GM12873 (cell line): ENCODE measurements around the gene C16orf82.

Experiments used
- TF ChIP-seq, protein P1 (sequence below): IDR thresholded peaks from 2 replicates; pipeline ENCODE4 v1.5.1; 2012; ENCODE audit warnings: low read depth, mild to moderate bottlenecking, moderate library complexity, low read length, control low read depth; ENCODE audit not compliant: insufficient read depth; ENCODE audit errors: missing control alignments

The C16orf82 gene

GRCh38 chr16:27066668-27067537 lies at the start of gene C16orf82:
TSS of gene C16orf82 (plus strand) at chr16:27066927.
- TF ChIP-seq, protein P1, sequence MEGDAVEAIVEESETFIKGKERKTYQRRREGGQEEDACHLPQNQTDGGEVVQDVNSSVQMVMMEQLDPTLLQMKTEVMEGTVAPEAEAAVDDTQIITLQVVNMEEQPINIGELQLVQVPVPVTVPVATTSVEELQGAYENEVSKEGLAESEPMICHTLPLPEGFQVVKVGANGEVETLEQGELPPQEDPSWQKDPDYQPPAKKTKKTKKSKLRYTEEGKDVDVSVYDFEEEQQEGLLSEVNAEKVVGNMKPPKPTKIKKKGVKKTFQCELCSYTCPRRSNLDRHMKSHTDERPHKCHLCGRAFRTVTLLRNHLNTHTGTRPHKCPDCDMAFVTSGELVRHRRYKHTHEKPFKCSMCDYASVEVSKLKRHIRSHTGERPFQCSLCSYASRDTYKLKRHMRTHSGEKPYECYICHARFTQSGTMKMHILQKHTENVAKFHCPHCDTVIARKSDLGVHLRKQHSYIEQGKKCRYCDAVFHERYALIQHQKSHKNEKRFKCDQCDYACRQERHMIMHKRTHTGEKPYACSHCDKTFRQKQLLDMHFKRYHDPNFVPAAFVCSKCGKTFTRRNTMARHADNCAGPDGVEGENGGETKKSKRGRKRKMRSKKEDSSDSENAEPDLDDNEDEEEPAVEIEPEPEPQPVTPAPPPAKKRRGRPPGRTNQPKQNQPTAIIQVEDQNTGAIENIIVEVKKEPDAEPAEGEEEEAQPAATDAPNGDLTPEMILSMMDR: no peak

DNA sequence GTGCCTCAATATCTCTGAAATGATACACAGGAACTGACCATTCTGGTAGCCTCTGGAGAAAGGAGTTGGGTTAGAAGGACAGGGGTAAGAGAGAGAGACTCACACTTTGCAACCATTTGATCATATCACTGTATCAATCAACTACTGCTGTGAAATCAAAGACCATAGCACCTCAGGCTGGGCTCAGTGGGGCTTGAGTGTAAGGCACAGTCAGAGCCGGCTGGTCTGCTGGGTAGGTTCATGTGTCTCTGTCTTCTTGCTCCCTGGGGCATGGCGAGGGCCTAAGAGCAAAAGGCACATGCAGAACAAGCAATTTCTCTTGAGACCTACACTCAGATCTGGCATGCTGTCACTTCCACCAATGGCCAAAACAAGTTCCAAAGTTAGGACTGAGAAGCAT lies 46.7 kb upstream of the C16orf82 start:
- TF ChIP-seq, protein P1: no peak

GRCh38 chr16:27024010-27024409 lies 42.7 kb upstream of the C16orf82 start:
- TF ChIP-seq, protein P1: no peak

- TF ChIP-seq, protein P1: no peak
Measured at GRCh38 chr16:27025581-27025980, 41.1 kb upstream of the C16orf82 start.

- TF ChIP-seq, protein P1: no peak
Measured at GRCh38 chr16:27027971-27028370, 38.8 kb upstream of the C16orf82 start.

DNA sequence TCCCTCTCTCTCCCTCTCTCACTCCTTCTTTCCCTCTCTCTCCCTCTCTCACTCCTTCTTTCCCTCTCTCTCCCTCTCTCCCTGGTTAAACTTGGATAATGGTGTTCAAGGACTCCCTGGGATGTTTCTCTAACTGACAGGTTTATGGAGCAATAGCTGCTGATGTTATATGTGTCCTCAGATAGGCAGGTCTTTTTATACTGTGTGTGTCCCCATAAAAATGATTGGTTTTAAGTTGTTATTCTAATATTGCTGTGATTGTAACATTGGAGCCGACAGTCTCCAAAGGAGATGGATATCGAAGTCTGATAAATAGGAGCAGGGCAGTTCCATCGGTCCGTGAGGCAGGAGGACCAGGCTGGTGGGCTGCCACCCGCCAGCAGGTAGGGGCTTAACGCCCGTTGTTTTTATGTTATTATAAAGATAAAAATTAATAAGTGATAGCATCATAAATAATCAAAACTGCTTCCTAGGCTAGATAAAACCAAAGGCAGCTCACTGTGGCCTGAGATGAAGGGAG lies 38.1 kb upstream of the C16orf82 start:
- TF ChIP-seq, protein P1: no peak

DNA sequence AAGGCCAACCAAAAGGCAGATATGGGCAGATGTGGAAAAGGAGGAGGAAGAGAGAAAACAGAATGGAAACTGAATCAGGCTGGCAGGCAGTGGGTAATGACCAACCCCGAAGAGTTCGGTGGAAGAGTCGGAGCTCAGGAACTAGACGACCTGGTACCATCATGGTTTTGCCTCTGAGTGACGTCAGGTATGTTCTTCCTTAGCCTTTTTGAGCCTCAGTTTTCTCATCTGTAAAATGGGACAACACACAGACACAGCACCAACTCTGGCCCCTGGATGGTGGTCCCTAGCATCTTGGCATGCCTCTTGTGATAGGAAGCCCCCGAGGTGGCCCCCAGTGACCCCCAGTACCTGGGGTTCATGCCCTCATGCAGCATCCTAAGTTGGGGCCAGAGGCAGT lies 37.2 kb upstream of the C16orf82 start:
- TF ChIP-seq, protein P1: no peak
